ENCODE data around the gene VAMP2.

The VAMP2 gene

GRCh38 chr17:8150194-8151119, 12.3 kb downstream of the VAMP2 start:
- Histone ChIP-seq H3K9me3 (ENCODE audit: severe bottlenecking) (no peaks in the 10 kb centered on the region), H3K4me1 (ENCODE audit: insufficient read depth, poor library complexity, severe bottlenecking) (peaks cover 16% of the 10 kb centered on the region), H3K36me3 (ENCODE audit: low read depth) (peaks cover 94% of the 10 kb centered on the region), H3K4me3 (ENCODE audit: severe bottlenecking) (peak overlapping the region; percentile 44), H3K27me3 (ENCODE audit: insufficient read depth, poor library complexity, severe bottlenecking) (no peaks in the 10 kb centered on the region), H3K27ac (ENCODE audit: poor library complexity, severe bottlenecking) (peak overlapping the region; percentile 98)
- ATAC-seq (ENCODE audit: low read depth) = no peak
- DNase-seq (ENCODE audit: low spot score) = no peak
- no peak for TF ChIP-seq CTCF (IDR thresholded peaks at IDR 0.05; ENCODE audit: poor library complexity, severe bottlenecking)

GRCh38 chr17:8149419-8150193, 13.1 kb downstream of the VAMP2 start:
- Histone ChIP-seq H3K4me1 (ENCODE audit: insufficient read depth, poor library complexity, severe bottlenecking) (peaks cover 16% of the 10 kb centered on the region), H3K27me3 (ENCODE audit: insufficient read depth, poor library complexity, severe bottlenecking) (no peaks in the 10 kb centered on the region), H3K4me3 (ENCODE audit: severe bottlenecking) (no peak overlapping the region), H3K27ac (ENCODE audit: poor library complexity, severe bottlenecking) (peak overlapping the region; percentile 98), H3K36me3 (ENCODE audit: low read depth) (peaks cover 94% of the 10 kb centered on the region), H3K9me3 (ENCODE audit: severe bottlenecking) (no peaks in the 10 kb centered on the region)
- no peak for TF ChIP-seq CTCF (IDR thresholded peaks at IDR 0.05; ENCODE audit: poor library complexity, severe bottlenecking)
- no peak for ATAC-seq (ENCODE audit: low read depth)
- DNase-seq (ENCODE audit: low spot score) = no peak

GRCh38 chr17:8148560-8148959, 14.2 kb downstream of the VAMP2 start:
- Histone ChIP-seq H3K27me3 (ENCODE audit: insufficient read depth, poor library complexity, severe bottlenecking) (no peaks in the 10 kb centered on the region), H3K27ac (ENCODE audit: poor library complexity, severe bottlenecking) (no peak overlapping the region), H3K4me1 (ENCODE audit: insufficient read depth, poor library complexity, severe bottlenecking) (peaks cover 12% of the 10 kb centered on the region), H3K36me3 (ENCODE audit: low read depth) (peaks cover 98% of the 10 kb centered on the region), H3K9me3 (ENCODE audit: severe bottlenecking) (no peaks in the 10 kb centered on the region), H3K4me3 (ENCODE audit: severe bottlenecking) (no peak overlapping the region)
- DNase-seq (ENCODE audit: low spot score) (no peak), ATAC-seq (ENCODE audit: low read depth) (no peak)
- TF ChIP-seq CTCF (IDR thresholded peaks at IDR 0.05; ENCODE audit: poor library complexity, severe bottlenecking) = no peak

- Histone ChIP-seq H3K4me3 (ENCODE audit: severe bottlenecking) (no peak overlapping the region), H3K4me1 (ENCODE audit: insufficient read depth, poor library complexity, severe bottlenecking) (peaks cover 5% of the 10 kb centered on the region), H3K36me3 (ENCODE audit: low read depth) (peaks cover 96% of the 10 kb centered on the region), H3K27me3 (ENCODE audit: insufficient read depth, poor library complexity, severe bottlenecking) (no peaks in the 10 kb centered on the region), H3K9me3 (ENCODE audit: severe bottlenecking) (no peaks in the 10 kb centered on the region), H3K27ac (ENCODE audit: poor library complexity, severe bottlenecking) (no peak overlapping the region)
- DNase-seq (ENCODE audit: low spot score) (no peak), ATAC-seq (ENCODE audit: low read depth) (no peak)
- no peak for TF ChIP-seq CTCF (IDR thresholded peaks at IDR 0.05; ENCODE audit: poor library complexity, severe bottlenecking)
Measured at GRCh38 chr17:8147805-8148404, 14.8 kb downstream of the VAMP2 start.
